ENCODE data around the gene CSHL1.

DNA sequence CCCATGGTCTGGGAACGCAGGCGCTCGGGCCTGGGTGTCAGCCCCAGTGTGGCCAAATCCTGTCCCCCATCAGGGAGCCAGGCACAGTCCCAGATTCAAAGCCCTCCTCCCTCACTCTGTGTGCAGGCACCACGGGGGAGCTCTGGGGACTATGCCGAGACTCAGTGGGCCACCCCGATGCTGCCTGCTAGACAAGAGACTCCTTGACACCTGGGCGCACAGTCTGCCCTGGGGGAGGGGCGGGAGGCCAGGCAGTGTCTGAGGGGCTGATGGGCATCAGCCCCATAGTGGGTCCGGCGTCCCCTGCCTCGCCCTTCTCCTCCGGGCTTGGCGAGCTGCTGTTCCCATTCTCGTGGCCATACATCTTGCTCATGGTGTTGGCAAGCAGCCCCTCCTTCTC lies 29.5 kb upstream of the CSHL1 start:
- TF ChIP-seq, protein P1, sequence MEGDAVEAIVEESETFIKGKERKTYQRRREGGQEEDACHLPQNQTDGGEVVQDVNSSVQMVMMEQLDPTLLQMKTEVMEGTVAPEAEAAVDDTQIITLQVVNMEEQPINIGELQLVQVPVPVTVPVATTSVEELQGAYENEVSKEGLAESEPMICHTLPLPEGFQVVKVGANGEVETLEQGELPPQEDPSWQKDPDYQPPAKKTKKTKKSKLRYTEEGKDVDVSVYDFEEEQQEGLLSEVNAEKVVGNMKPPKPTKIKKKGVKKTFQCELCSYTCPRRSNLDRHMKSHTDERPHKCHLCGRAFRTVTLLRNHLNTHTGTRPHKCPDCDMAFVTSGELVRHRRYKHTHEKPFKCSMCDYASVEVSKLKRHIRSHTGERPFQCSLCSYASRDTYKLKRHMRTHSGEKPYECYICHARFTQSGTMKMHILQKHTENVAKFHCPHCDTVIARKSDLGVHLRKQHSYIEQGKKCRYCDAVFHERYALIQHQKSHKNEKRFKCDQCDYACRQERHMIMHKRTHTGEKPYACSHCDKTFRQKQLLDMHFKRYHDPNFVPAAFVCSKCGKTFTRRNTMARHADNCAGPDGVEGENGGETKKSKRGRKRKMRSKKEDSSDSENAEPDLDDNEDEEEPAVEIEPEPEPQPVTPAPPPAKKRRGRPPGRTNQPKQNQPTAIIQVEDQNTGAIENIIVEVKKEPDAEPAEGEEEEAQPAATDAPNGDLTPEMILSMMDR (IDR thresholded peaks at IDR 0.05) = no peak
- no peak for TF ChIP-seq POLR2A (IDR thresholded peaks at IDR 0.05)
